Fibroblast of gingiva (primary cell): ENCODE data around the gene FBN3.
A peak's percentile ranks its signal among the peaks of the same experiment; 100 is the strongest.
"Not testable (repeated sequence)": the region's sequence is repeated elsewhere in the genome, so short reads cannot be mapped to it uniquely, and the experiment has no call there.

ENCODE experiments used
- DNase-seq: peaks from one replicate; pipeline ENCODE4 v3.0.0-alpha.2; 2011; ENCODE audit warnings: low read depth

FBN3 gene

GRCh38 chr19:8056533-8056932, 92.9 kb downstream of the FBN3 start:
- DNase-seq, result no peak

- no peak for DNase-seq
Observed at GRCh38 chr19:8054169-8054568, 95.2 kb downstream of the FBN3 start.

GRCh38 chr19:8052464-8052859, 96.9 kb downstream of the FBN3 start, which contains the start of gene CCL25:
Gene CCL25, plus strand, starts transcription at chr19:8052760. Its CDS starts 290 bp downstream, at chr19:8053050.
- DNase-seq, result no peak

GRCh38 chr19:8050274-8051096, 98.9 kb downstream of the FBN3 start:
- DNase-seq, result peak; percentile 30

GRCh38 chr19:8046569-8047165, 102.7 kb downstream of the FBN3 start:
- no peak for DNase-seq

GRCh38 chr19:8045872-8046568, 103.4 kb downstream of the FBN3 start:
- DNase-seq, result no peak

- no peak for DNase-seq
Observed at GRCh38 chr19:8044018-8044417, 105.4 kb downstream of the FBN3 start.

GRCh38 chr19:8042900-8043299, 106.5 kb downstream of the FBN3 start:
- no peak for DNase-seq

GRCh38 chr19:8041531-8041931, 107.9 kb downstream of the FBN3 start:
- DNase-seq, result no peak

- no peak for DNase-seq
Observed at GRCh38 chr19:8039231-8039630, 110.2 kb downstream of the FBN3 start.

- no peak for DNase-seq
Observed at GRCh38 chr19:8038815-8039214, 110.6 kb downstream of the FBN3 start.

- DNase-seq, result no peak
Observed at GRCh38 chr19:8036434-8037099, 112.8 kb downstream of the FBN3 start.

- DNase-seq, result no peak
Observed at GRCh38 chr19:8034178-8034525, 115.2 kb downstream of the FBN3 start.

GRCh38 chr19:8033287-8034177, 115.9 kb downstream of the FBN3 start:
- DNase-seq, result not testable (repeated sequence)

GRCh38 chr19:8030960-8031359, 118.4 kb downstream of the FBN3 start:
- no peak for DNase-seq

- DNase-seq, result no peak
Observed at GRCh38 chr19:8028951-8029491, 120.4 kb downstream of the FBN3 start.

GRCh38 chr19:8025316-8025715, 124.1 kb downstream of the FBN3 start:
- no peak for DNase-seq

GRCh38 chr19:8024256-8024655, 125.1 kb downstream of the FBN3 start:
- DNase-seq, result not testable (repeated sequence)

- DNase-seq, result peak; percentile 47
Observed at GRCh38 chr19:8023371-8023770, 126.0 kb downstream of the FBN3 start.

GRCh38 chr19:8022275-8022674, 127.1 kb downstream of the FBN3 start:
- DNase-seq, result no peak

GRCh38 chr19:8021374-8021773, 128.0 kb downstream of the FBN3 start:
- DNase-seq, result no peak
